GM15510 (cell line): ENCODE data around the gene HDAC4.

Experiments used
- POLR2A ChIP-seq: IDR thresholded peaks from 3 replicates; pipeline ENCODE4 v1.6.1; 2011; ENCODE audit warnings: borderline replicate concordance; ENCODE audit not compliant: insufficient read length; ENCODE audit errors: extremely low read depth

HDAC4 gene

DNA sequence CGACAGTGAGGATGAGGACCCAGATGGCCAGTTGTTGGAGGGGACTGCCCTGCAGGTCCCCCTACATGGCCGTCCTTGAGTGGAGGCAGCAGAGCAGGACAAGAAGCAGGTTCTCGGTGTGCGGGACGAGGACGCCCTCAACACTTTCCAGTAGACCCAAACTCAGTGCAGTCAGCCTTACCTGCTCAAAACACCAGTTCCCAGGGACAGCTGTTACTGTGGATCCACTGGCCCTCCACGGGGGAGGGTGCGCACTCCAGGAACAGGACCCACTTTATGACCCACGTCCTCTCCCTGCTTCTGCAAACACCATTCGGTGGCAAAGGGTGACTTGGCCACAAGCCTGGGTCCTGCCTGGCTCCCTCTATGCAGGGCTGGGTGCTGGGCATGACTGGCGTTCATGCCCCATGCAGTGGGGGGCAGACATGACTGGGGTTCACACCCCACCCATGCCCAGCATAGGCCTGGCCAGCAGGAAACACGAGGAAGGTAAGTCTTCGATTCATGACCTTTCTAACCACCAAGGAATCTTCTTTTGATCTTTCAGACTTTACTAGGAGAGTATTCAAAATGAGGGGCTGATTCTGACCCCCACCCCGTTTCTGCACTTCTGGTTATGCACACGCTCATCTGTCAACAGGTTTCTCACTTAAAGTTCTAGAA, 233.7 kb downstream of the HDAC4 start:
- TF ChIP-seq POLR2A: no peak

DNA sequence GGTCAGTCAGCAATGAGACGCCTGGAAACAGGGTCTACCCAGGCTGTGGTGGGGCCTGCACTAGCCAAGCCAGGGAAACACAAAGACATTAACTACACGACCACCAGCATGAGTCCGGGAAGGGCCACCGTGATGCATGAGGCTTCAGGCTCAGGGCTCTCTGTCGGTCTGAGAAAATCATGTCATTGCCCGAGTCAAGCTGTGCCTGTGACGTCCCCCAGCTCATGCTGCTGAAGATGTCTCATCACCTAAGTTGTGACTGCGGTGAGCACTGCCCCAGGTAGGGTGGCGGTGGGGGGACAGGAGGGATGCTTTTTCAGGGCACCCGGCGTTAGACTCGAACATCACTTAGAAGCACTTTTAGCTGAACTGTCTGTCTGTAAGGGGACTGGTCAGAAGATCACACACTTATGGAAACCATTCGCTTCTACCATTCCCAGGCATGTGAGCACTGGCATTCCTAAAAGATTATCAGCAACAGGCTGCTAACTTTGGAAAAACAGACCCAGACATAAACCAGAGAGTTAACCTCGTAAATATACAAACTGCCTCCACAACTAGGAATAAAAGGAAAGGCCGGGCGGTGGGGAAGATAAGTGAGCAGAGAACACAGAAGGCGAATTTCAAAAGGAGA, 234.5 kb downstream of the HDAC4 start:
- no peak for TF ChIP-seq POLR2A

DNA sequence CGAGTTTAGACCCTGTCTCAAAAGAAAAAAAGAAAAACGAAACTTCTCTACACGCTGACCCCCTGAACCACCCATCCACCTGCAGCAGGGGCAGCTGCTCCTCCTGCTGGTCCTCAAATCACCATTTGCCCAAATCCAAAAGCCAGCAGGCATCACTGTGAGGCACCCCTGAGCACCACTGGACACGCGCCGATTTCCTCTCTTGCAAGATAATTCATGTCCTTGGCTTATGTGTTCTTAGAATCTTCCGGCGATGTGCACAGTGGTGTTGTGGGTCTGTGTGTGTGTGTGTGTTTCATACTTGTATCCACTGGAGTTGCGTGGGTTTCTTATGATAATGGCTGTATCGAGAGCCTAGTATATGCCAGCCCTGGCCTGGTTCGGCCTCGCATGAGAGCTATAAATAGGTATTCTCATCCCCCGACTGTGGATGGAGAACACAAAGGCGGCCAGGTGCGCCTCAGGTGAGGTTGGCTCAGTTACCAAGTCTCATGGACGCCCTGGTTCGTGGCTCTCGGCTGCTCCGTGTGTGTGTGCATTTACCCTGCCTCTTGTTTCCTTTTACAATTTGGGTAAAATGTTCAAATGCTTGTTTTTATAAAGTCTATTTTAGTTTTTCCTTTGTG, 235.5 kb downstream of the HDAC4 start:
- no peak for TF ChIP-seq POLR2A

DNA sequence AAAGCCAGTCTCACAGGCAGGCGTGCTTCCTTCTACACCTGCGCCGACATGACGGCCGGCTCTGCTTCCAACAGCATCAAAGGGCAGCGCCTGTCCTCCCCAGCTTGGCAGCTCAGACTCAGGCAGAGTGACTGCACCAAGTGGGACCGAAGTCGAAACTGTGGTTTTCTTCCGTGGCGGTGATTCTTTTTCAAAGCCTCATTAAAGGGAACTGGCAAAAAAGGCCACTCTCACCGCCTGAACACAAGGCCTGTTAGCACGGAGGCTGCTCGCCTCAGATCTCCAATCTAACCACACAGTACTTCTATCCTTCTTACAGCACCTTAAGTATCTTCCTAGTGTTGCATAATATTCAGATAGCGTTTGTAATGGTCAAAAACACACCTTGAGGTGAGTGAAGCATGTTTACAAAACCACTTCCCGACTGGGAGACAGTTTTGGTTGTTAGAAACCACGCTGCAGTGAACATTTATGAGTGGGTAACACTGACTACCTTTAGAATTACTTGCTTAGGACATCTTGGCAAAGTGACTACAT, 236.4 kb downstream of the HDAC4 start:
- TF ChIP-seq POLR2A: no peak

DNA sequence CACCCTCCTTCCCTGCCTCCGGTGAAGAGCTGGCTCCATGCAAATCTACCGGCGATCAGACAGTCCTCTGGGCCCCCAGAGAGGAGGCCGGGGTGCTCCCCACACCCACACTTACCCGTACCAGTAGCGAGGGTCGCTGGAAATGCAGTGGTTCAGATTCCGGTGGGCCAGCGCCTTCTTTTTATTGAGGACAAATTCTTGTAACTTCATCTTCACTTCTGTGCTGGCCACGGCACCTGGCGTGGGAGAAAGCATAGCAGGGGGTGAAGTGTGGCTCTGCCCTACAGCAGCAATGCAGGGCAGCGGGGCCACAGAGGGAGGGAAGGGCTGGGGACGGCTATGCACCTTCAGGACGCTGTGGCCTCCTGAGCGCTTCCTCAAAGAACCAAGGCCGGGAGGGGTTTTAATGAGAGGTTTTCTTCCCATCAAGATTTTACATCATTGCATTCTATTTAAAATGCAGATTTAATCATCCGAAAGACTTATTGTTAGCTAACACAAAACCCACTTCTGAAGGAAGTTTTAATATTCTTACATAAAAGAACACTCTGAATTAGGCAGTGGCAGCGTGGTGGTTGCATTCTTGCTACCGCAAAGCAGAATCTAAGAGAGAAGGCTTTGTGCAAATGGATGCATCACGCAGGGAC, 237.0 kb downstream of the HDAC4 start:
- no peak for TF ChIP-seq POLR2A

DNA sequence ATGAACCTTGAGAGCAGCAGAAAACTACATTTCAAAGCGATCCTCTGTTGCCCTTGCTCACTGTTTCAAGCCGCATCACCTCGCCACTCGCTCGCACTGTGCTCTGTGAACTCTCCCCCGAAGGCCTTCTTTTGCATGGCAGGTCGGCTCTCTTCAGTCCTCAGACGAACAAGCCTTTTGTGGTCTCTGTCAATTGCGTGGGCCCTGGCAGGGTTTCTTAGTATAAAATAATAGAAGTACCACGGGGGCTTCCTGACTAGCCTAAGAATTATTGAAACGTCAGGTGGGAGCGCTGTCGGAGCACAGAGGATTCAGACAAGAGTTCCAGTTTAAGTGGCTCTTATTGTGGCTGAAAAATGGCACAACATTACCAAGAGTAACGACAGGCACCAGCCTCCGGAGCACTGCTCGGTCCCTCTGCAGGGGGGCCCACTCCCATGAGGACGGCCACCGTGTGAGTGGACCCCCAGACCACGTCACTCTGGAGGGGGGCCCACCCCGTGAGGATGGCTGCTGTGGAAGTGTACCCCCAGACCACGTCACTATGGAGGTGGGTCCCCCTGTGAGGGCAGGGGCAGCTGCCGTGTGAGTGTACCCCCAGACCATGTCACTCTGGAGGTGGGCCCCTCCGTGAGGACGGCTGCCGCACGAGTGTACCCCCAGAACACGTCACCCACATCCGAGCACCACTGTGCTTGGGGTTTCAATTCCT, 237.7 kb downstream of the HDAC4 start:
- no peak for TF ChIP-seq POLR2A

DNA sequence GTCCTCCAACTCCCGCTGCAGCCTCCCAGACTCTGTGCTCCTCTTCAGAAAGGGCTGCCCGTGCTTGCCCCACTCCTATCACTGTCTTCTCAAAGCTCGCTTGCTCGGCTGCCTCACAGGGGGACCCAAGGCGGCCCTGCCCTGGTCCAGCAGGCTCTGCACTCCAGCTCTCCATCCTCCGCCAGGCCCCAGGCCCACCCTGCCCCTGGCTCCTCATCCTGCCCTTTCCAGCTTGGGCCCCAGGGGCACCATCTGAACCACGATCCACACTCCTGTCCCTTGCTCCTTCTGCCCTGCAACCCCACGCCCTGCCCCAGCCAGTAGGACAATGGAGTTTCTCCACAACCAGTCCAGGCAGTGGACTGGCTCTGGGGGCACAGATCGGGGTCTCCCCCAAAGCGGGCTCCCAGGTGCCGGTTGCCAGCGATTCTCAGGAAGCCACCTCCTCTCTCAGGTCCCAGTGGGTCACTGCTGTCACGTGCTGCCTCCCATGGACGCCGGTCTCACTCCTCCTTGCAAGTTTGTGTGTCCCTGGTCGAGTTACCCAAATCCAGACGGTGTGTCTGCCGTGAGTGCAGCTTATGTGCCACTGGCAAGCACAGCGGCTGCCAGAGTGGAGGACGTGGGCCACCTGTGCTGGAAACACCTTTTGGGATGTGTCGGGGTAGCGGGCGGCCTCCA, 238.5 kb downstream of the HDAC4 start:
- TF ChIP-seq POLR2A: no peak

DNA sequence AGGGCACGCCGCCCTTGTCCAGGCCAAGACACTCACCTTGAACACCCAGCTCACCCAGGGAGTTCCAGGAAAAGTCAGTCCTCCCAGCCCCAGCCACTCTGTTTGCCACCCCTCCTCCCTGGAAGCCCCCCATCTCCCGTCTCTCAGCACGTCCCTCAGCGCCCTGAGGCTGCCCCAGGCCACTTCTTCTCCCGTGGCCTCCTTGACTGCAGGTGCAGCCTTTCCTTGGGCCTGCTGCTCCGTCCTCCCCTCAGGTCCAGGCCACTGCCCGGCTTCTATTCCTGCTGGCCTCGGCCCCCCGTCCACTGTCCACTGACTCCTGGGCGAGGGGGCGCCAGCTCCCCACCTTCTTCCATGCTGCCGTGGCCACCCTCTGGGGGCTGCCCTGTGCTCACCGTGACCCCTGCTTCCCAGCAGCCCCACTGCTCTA, 239.1 kb downstream of the HDAC4 start:
- no peak for TF ChIP-seq POLR2A

DNA sequence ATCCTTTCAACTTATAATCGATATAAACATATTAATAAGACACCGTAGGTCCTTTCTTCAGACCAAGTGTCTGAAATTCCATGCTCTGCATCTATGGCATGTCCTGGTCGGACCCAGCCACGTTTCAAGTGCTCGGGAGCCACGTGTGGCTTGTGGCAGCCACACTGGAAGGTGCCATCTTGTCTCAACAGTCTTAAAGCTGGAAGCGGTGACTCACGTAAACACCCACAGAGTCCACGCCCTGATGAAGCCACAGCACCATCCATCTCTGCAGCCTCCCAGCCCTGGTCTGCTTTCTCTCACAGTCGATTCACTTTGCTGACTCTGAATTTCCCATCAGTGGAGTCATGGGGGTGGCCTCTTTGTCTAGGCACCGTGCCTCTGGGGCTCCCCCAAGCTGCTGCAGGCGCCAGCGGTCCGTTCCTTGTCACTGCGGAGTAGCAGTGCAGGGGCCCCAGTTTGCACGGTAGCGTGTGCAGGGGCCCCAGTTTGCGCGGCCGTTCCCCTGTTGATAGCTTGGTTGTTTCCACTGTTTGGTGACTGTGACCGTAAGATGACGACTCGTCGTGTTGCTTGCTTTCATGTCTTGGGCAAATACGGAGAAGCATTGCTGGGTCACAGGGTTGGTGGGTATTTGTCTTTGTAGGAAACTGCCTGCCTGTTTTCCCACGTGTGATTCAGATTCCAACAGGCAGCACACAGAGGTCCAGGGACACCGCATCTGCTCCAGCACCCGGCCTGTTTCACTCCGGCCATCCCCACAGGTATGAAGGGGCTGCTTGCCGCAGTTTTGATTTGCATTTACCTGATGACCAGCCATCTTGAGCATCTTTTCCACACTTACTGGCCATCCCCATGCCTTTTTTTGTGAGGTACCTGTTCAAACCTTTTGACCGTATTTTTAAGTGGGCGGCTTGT, 240.3 kb downstream of the HDAC4 start:
- no peak for TF ChIP-seq POLR2A

DNA sequence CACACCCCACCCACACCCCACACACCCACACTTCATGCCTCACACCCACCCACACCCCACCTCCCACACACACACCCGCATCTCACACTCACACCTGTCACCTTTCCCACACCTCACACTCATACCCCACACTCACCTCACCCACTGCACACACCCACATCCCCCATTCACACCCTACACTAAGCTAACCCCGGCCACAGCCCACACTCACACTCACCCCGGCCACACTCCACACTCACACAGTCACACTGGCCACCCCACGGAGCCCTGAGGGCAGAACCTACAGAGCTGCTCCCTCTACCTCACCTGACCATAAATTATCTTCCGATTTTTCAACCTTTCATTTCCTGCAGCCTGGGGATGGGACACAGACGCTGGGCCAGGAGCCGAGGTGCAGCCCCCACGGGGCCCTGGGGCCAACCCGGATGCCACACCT, 241.3 kb downstream of the HDAC4 start:
- TF ChIP-seq POLR2A: no peak

DNA sequence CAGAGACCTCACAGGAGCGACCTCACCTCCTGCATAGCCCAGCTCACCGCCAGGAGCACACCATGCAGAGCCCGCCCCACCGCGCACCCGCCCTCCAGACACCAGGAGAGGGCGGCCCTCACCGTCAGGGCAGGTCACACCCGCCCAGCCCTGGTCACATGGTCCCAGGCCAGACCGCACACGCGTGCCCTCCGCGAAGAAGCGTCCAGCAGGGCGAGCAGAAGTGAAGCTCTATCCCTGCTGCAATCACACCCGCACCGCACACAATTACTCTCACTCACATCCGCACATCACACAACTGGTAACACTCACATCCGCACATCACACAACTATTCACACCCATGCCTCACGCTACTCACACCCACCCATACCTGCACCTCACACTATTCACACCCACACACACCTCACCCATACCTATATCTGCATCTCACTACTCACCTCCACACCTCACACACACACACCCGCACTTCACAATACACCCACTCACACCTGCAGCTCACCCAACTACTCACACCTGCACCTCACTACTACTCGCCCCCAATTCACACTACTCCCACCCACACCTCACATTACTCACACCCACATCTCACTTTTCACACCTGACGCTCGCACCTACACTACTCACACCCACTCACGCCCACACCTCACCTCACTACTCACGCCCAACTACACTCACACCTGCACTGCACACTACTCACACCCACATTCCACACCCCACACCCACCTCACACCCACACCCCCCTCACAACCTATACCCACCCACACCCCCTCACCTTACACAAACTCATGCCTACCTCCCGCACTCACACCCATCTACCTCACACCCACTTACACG, 242.0 kb downstream of the HDAC4 start:
- TF ChIP-seq POLR2A: no peak

DNA sequence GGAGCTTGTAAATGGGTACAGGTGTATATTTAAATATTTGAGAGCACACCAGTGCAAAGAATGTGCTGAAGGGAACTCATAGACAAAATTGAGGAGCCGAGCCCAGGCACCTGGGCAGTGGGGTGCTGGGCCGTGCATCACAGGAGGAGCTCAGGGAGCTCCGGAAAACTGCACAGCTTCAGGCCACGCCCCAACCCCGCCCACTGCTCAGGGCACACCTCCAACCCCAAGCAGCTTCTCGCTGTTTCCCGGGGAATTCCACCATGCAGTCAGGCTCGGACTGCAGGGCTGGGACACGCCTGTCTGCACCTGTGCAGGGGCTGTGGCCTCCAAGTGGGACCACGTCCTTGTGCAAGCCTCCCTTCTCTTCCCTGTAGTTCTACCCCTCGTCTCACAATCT, 243.0 kb downstream of the HDAC4 start:
- no peak for TF ChIP-seq POLR2A

DNA sequence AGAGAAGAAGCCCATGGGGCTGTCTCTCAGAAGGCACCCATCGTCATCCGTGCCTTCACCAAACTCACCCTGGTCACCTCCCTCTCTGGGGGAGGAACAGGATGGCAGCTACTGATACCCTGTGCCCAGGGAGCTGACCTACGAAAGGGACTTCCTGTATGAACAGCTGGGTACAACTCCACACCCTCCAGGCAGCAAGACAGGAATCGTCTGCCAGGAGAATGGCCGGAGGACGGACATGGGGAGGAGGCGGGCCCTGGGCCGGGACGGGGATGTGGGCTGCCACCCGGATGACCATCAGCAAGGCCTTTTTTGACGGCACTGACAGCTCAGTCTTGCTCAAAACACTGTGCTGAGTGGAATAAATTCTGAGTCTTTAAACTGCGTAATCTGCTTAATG, 243.6 kb downstream of the HDAC4 start:
- TF ChIP-seq POLR2A: no peak
